ENCODE measurements around the gene PTPRG. TPM values are rescaled to one million over a fixed set of nuclear protein-coding genes. Genes with fewer than 3 reads are reported as not detected.

PTPRG gene
- total and polyA plus RNA-seq, 2 of the 13 experiments (the other 11 are each of a cell fraction or from before 2014, with no cell fraction given), result 8.0 to 25.3 TPM

DNA sequence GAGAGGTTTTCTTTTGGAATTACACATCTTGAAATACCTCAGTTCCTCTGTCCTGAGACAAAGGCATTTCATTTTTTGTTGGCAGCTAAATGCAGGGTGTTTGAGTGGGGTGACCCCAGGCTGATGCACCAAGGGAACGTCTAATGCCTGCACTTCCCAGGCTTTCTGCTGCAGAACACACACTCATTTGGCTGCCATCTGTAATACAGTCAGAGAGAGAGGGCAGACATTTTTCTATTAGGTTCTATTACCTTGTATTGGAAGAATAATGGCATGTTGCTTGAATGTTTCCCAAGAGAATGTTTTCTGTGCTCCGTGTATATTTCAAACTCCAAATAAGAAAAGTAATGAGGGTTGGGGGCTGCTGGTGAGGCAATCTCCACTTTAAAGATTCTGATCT is 87.1 kb downstream of the PTPRG start (continued):
- TF ChIP-seq TRAFD1 (CRISPR knock-in tag; IDR thresholded peaks at IDR 0.05; ENCODE audit: borderline replicate concordance), result no peak

DNA sequence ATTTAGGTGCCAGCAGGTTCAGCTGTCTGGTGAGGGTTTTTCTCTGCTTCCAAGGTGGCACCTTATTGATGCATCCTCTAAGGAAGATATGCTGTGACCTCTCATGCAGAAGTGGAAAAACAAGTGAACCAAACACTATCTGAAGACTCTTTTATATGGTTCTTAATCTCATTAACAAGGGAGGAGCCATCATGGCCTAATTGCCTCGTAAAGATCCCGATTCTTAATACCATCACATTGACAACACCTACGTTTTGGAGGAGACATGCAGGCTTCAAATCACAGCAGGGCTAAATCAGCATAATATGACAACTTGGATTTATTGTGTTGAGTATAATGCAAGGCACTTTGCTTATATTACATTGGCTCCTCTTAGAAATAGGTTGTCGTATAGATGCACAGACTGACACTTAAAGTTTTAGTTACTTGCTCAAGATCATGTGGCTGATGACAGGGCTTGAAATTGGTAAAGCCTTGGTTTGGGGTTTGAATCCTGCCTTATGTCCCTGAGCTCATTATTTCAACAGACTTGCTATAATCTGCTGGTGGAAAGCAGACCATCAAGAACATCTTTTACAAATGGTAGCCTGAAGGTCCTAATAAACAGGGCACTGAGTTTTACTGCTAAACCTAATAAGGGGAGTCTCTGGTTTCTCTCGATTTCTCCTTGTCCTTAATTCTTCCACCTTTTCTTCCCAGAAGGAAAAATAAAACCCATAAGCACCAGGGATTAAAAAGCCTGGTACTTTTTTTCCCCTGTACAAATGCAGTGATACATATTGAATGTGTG is 88.2 kb downstream of the PTPRG start:
- peaks cover 14% of the 10 kb centered on the region for H3K4me1 ChIP-seq (ENCODE audit: insufficient read depth, low read length)
- POLR2A ChIA-PET, result no interaction called here
- H3K27me3 ChIP-seq (ENCODE audit: control insufficient read depth in 1 of 2, insufficient read depth in 2 of 2, low read length in 2 of 2), result no peaks in the 10 kb centered on the region
- no peak overlapping the region for H3K4me3 ChIP-seq (replicated peaks in 1 of 3; ENCODE audit: insufficient read depth in 1 of 3, low read depth in 2 of 3, low read length in 3 of 3)
- DNase-seq (ENCODE audit: low spot score) (no peak), ATAC-seq (no peak), FAIRE-seq (no peak)
- no TSS peak for BruUV-seq (replicated peaks)
- H3K4me2 ChIP-seq (ENCODE audit: low read depth, low read length), result no peak overlapping the region
- peaks cover 8% of the 10 kb centered on the region for H3K9me3 ChIP-seq (ENCODE audit: low read length)
- H3K36me3 ChIP-seq (replicated peaks in 1 of 2; ENCODE audit: control insufficient read depth in 1 of 2, insufficient read depth in 2 of 2, low read length in 2 of 2), result no peaks in the 10 kb centered on the region
- in situ Hi-C loops (cut with HindIII; ENCODE audit: extremely low pct_ligation_motif_present, low pct_unique_long_range_greater_than_20kb), result no loop called here
- H3K27ac ChIP-seq (ENCODE audit: extremely low read length, insufficient read depth, low read length), result no peak overlapping the region
- H3K9ac ChIP-seq (ENCODE audit: insufficient read depth, low read depth, low read length), result no peak overlapping the region
- no peaks in the 10 kb centered on the region for H4K20me1 ChIP-seq (ENCODE audit: insufficient read depth, low read length)
- H2AFZ ChIP-seq (ENCODE audit: low read length), result no peak overlapping the region
- H3K79me2 ChIP-seq (ENCODE audit: insufficient read depth, low read length), result peaks cover 26% of the 10 kb centered on the region
- intact Hi-C loops (cut with micrococcal nuclease; ENCODE audit: unreplicated experiment), result no loop called here
- CTCF ChIA-PET (ENCODE audit: low intra/inter-chr PET ratio, low total read pairs), result no interaction called here
- WGBS (ENCODE audit: low lambda C conversion rate), result 75% methylated on average over 5 of the region's 5 CpGs
- TF ChIP-seq POLR2AphosphoS5 (IDR thresholded peaks at IDR 0.05; ENCODE audit: low read depth, low read length) (no peak), ZNF776 (CRISPR knock-in tag; IDR thresholded peaks at IDR 0.05) (no peak)

- no peak overlapping the region for H3K9ac ChIP-seq (ENCODE audit: insufficient read depth, low read depth, low read length)
- peaks cover 6% of the 10 kb centered on the region for H3K9me3 ChIP-seq (ENCODE audit: low read length)
- no peaks in the 10 kb centered on the region for H4K20me1 ChIP-seq (ENCODE audit: insufficient read depth, low read length)
- ChIA-PET POLR2A (no interaction called here), CTCF (ENCODE audit: low intra/inter-chr PET ratio, low total read pairs) (no interaction called here)
- no peaks in the 10 kb centered on the region for H3K36me3 ChIP-seq (replicated peaks in 1 of 2; ENCODE audit: control insufficient read depth in 1 of 2, insufficient read depth in 2 of 2, low read length in 2 of 2)
- H3K27ac ChIP-seq (ENCODE audit: extremely low read length, insufficient read depth, low read length), result no peak overlapping the region
- FAIRE-seq (no peak), ATAC-seq (no peak), DNase-seq (ENCODE audit: low spot score) (no peak)
- BruUV-seq (replicated peaks), result no TSS peak
- H3K27me3 ChIP-seq (ENCODE audit: control insufficient read depth in 1 of 2, insufficient read depth in 2 of 2, low read length in 2 of 2), result no peaks in the 10 kb centered on the region
- peaks cover 26% of the 10 kb centered on the region for H3K79me2 ChIP-seq (ENCODE audit: insufficient read depth, low read length)
- intact Hi-C loops (cut with micrococcal nuclease; ENCODE audit: unreplicated experiment) (no loop called here), in situ Hi-C loops (cut with HindIII; ENCODE audit: extremely low pct_ligation_motif_present, low pct_unique_long_range_greater_than_20kb) (no loop called here)
- no peak overlapping the region for H2AFZ ChIP-seq (ENCODE audit: low read length)
- H3K4me1 ChIP-seq (ENCODE audit: insufficient read depth, low read length), result peaks cover 7% of the 10 kb centered on the region
- no peak overlapping the region for H3K4me3 ChIP-seq (replicated peaks in 1 of 3; ENCODE audit: insufficient read depth in 1 of 3, low read depth in 2 of 3, low read length in 3 of 3)
- no peak overlapping the region for H3K4me2 ChIP-seq (ENCODE audit: low read depth, low read length)
- 94% methylated on average over 7 of the region's 7 CpGs for WGBS (ENCODE audit: low lambda C conversion rate)
- no peak for TF ChIP-seq SOX5 (CRISPR knock-in tag; IDR thresholded peaks at IDR 0.05; ENCODE audit: borderline replicate concordance)
- TF ChIP-seq ZNF180 (CRISPR knock-in tag; IDR thresholded peaks at IDR 0.05; ENCODE audit: borderline replicate concordance, low read depth), result no peak
- TF ChIP-seq, protein P1, sequence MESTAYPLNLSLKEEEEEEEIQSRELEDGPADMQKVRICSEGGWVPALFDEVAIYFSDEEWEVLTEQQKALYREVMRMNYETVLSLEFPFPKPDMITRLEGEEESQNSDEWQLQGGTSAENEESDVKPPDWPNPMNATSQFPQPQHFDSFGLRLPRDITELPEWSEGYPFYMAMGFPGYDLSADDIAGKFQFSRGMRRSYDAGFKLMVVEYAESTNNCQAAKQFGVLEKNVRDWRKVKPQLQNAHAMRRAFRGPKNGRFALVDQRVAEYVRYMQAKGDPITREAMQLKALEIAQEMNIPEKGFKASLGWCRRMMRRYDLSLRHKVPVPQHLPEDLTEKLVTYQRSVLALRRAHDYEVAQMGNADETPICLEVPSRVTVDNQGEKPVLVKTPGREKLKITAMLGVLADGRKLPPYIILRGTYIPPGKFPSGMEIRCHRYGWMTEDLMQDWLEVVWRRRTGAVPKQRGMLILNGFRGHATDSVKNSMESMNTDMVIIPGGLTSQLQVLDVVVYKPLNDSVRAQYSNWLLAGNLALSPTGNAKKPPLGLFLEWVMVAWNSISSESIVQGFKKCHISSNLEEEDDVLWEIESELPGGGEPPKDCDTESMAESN (CRISPR knock-in tag; conservative IDR thresholded peaks at IDR 0.05), result no peak
- no peak for TF ChIP-seq NFKBIZ (CRISPR knock-in tag; IDR thresholded peaks at IDR 0.05)
- no peak for TF ChIP-seq BHLHE40 (IDR thresholded peaks at IDR 0.05; ENCODE audit: low read length)
- no peak for TF ChIP-seq CENPBD1 (CRISPR knock-in tag; IDR thresholded peaks at IDR 0.05; ENCODE audit: borderline replicate concordance, low read depth)
These were observed 88.9 kb downstream of the PTPRG start for GRCh38 chr3:61650276-61650675.

Data from HepG2 (cell line).